GM10266 (cell line): ENCODE data around the gene COL13A1.

Source experiments
- DNase-seq: peaks from one replicate; pipeline ENCODE4 v3.0.0; 2012; ENCODE audit errors: extremely low spot score
- TF ChIP-seq, protein P1 (sequence below): IDR thresholded peaks from 2 replicates; pipeline ENCODE4 v1.5.1; 2012; ENCODE audit warnings: mild to moderate bottlenecking, low read depth; ENCODE audit not compliant: control insufficient read depth, insufficient read depth; ENCODE audit errors: missing control alignments

COL13A1 gene

DNA sequence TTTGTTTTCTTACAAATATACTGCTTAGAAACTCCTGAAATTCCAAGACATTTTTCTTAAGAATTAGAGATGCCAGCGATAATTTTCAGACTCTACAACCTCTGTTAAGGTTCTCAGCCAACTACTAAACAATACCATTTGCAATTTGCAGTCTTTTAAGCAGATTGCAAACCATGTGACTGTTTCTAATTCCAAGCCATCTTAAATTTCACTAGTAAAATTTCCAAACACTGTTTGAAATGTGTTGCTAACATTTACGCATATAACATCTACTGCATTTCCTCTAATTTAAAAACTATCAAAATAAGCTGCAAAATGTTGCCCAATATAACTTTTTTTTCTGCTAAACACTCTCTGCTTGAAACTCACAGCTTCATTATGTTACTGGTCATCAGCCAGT, 194.9 kb downstream of the COL13A1 start:
- TF ChIP-seq, protein P1, sequence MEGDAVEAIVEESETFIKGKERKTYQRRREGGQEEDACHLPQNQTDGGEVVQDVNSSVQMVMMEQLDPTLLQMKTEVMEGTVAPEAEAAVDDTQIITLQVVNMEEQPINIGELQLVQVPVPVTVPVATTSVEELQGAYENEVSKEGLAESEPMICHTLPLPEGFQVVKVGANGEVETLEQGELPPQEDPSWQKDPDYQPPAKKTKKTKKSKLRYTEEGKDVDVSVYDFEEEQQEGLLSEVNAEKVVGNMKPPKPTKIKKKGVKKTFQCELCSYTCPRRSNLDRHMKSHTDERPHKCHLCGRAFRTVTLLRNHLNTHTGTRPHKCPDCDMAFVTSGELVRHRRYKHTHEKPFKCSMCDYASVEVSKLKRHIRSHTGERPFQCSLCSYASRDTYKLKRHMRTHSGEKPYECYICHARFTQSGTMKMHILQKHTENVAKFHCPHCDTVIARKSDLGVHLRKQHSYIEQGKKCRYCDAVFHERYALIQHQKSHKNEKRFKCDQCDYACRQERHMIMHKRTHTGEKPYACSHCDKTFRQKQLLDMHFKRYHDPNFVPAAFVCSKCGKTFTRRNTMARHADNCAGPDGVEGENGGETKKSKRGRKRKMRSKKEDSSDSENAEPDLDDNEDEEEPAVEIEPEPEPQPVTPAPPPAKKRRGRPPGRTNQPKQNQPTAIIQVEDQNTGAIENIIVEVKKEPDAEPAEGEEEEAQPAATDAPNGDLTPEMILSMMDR, result no peak
- DNase-seq, result no peak

DNA sequence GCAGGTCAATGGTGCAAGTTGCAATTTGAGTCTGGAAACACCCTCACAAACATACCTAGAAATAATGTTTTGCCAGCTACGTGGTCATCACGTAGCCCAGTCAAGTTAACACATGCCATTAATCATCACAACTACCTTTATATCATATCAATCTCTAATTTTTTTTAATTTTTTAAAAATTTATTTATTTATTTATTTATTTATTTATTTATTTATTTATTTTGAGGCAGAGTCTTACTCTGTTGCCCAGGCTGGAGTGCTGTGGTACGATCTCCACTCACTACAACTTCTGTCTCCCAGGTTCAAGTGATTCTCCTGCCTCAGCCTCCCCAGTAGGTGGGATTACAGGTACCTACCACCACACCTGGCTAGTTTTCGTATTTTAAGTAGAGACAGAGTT, 198.6 kb downstream of the COL13A1 start:
- TF ChIP-seq, protein P1, result no peak

GRCh38 chr10:70007116-70007820, 205.6 kb downstream of the COL13A1 start:
- TF ChIP-seq, protein P1, result no peak
- no peak for DNase-seq

More for the DNA sequence above, 198.6 kb downstream of the COL13A1 start:
- DNase-seq, result no peak
